ENCODE measurements around the gene NIN. TPM values are rescaled to one million over a fixed set of nuclear protein-coding genes. Genes with fewer than 3 reads are reported as not detected.

Gene NIN
- total RNA-seq, 1 experiment from 2014 or later: 11.0 TPM

- DNase-seq (ENCODE audit: low read depth): no peak
- in situ Hi-C loops (cut with HindIII; ENCODE audit: low pct_unique_long_range_greater_than_20kb, low sequenced_read_pairs): no loop called here
Observed at GRCh38 chr14:50804181-50804721, 26.7 kb downstream of the NIN start.

GRCh38 chr14:50801706-50802105 lies 29.3 kb downstream of the NIN start:
- peak; percentile 31 for DNase-seq (ENCODE audit: low read depth)
- in situ Hi-C loops (cut with HindIII; ENCODE audit: low pct_unique_long_range_greater_than_20kb, low sequenced_read_pairs): no loop called here

- in situ Hi-C loops (cut with HindIII; ENCODE audit: low pct_unique_long_range_greater_than_20kb, low sequenced_read_pairs): no loop called here
- no peak for DNase-seq (ENCODE audit: low read depth)
Observed at GRCh38 chr14:50800032-50800431, 30.9 kb downstream of the NIN start.

GRCh38 chr14:50798048-50798421 lies 32.9 kb downstream of the NIN start:
- DNase-seq (ENCODE audit: low read depth): peak; percentile 10
- in situ Hi-C loops (cut with HindIII; ENCODE audit: low pct_unique_long_range_greater_than_20kb, low sequenced_read_pairs): no loop called here

- DNase-seq (ENCODE audit: low read depth): peak; percentile 53
- in situ Hi-C loops (cut with HindIII; ENCODE audit: low pct_unique_long_range_greater_than_20kb, low sequenced_read_pairs): no loop called here
Observed at GRCh38 chr14:50797250-50798047, 33.5 kb downstream of the NIN start.

GRCh38 chr14:50796390-50796789 lies 34.6 kb downstream of the NIN start:
- in situ Hi-C loops (cut with HindIII; ENCODE audit: low pct_unique_long_range_greater_than_20kb, low sequenced_read_pairs): no loop called here
- DNase-seq (ENCODE audit: low read depth): no peak

DNA sequence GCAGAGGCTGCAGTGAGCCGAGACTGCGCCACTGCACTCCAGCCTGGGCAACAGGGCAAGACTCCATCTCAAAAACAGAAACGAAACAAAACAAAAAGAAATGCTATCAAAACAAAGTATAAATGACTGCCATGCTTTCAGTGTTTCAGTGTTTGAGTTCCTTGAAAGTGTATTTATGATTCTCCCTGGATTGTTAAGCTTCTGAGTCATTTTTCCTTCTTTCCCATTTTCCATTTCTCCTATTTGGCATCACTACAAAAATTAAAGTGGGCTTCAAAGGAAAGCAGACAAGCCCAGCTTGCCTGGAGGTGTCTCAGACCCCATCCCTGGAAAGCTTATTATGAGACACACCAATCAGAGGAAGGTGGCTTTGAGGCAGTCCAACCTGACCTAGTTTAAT lies 35.1 kb downstream of the NIN start:
- DNase-seq (ENCODE audit: low read depth): peak; percentile 30
- in situ Hi-C loops (cut with HindIII; ENCODE audit: low pct_unique_long_range_greater_than_20kb, low sequenced_read_pairs): no loop called here

GRCh38 chr14:50795142-50795541 lies 35.8 kb downstream of the NIN start:
- DNase-seq (ENCODE audit: low read depth): peak; percentile 36
- in situ Hi-C loops (cut with HindIII; ENCODE audit: low pct_unique_long_range_greater_than_20kb, low sequenced_read_pairs): no loop called here

DNA sequence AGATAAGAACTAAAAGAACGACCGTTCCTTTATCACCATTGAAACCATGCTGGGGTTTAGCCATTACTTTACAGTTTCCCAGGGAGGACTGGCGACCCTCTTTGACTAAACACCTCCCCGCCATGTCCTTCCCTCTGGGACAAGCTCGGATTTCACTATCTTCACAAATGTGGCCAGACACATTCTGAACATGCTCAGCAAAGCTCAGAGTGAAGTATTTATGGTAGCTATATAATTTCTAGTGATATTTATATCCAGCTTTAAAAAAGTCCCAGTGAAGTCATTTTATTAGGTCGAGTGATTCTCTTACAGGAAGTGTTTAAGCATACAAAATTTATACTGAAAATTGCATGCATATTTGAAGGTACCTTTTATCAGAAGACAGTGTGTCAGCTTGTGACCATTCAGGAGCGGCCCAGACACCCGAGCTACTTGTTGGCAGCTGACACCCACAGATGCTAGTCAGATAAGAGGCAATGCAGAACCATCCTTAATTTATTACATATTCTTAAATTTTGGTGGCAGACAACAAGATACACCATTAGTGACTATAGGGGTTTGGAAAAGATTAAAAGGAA lies 36.8 kb downstream of the NIN start:
- no peak for DNase-seq (ENCODE audit: low read depth)
- in situ Hi-C loops (cut with HindIII; ENCODE audit: low pct_unique_long_range_greater_than_20kb, low sequenced_read_pairs): no loop called here

DNA sequence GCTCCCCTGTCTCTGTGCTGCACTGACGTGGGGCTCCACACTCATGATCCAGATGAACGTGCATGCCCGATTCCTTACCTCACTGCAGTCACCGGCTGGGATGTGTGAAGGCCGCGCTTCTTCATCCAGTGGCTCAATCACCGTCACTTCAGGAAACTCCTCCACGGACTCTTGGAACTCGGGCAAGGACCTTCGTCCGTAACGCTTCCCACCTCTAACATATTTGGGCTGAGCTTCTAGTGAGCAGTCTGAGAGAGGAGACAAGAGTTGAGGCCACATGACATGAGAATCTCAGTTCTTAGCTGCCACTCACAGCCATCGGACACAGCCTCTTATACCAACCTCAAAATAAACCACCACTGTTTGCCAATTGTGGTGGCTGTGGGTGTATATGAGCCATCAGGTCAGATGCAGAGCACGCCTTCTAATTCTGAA lies 38.3 kb downstream of the NIN start:
- no peak for DNase-seq (ENCODE audit: low read depth)
- in situ Hi-C loops (cut with HindIII; ENCODE audit: low pct_unique_long_range_greater_than_20kb, low sequenced_read_pairs): no loop called here

DNA sequence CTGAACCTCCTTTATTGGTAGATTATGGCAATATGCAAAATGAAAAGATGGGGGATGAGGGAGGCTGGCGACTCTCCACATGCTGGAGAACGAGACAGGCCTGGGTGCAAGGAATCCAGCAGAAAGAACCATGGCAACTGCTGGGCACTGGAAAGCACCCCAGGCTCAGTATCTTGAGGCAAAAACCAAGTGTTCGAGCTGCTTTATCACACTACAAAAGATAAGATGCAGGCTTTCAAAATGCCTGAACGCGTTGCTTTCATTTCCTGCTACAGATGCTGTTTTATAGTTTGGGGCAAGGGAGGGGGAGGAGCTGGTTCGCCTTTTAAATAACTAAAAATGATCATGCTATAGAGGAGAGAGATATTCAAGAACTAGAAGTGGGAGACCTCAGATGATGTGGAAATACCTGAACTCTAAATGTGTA lies 38.9 kb downstream of the NIN start:
- DNase-seq (ENCODE audit: low read depth): no peak
- in situ Hi-C loops (cut with HindIII; ENCODE audit: low pct_unique_long_range_greater_than_20kb, low sequenced_read_pairs): no loop called here

DNA sequence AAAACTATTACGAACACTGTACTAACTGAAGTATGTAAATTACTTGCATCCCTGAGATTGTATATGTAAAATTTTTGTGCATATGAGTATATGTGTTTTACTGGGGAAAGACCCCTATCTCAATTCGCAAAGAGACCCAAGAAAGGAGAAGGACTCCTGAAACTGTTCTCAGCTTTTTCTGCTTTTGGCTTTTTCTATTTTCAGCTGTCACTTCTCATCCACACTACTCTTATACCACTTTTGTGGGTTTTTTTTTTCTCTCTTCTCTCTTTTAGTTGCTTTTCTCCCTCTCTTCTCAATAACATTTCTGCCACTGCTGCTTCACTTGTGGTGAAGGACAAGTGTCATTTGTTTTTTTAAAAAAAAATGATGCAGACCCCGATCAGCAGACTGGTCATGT lies 39.8 kb downstream of the NIN start:
- no peak for DNase-seq (ENCODE audit: low read depth)
- in situ Hi-C loops (cut with HindIII; ENCODE audit: low pct_unique_long_range_greater_than_20kb, low sequenced_read_pairs): no loop called here

- in situ Hi-C loops (cut with HindIII; ENCODE audit: low pct_unique_long_range_greater_than_20kb, low sequenced_read_pairs): no loop called here
- no peak for DNase-seq (ENCODE audit: low read depth)
Observed at GRCh38 chr14:50790589-50790988, 40.4 kb downstream of the NIN start.

- in situ Hi-C loops (cut with HindIII; ENCODE audit: low pct_unique_long_range_greater_than_20kb, low sequenced_read_pairs): no loop called here
Observed at GRCh38 chr14:50786751-50787464, 44.1 kb downstream of the NIN start.

DNA sequence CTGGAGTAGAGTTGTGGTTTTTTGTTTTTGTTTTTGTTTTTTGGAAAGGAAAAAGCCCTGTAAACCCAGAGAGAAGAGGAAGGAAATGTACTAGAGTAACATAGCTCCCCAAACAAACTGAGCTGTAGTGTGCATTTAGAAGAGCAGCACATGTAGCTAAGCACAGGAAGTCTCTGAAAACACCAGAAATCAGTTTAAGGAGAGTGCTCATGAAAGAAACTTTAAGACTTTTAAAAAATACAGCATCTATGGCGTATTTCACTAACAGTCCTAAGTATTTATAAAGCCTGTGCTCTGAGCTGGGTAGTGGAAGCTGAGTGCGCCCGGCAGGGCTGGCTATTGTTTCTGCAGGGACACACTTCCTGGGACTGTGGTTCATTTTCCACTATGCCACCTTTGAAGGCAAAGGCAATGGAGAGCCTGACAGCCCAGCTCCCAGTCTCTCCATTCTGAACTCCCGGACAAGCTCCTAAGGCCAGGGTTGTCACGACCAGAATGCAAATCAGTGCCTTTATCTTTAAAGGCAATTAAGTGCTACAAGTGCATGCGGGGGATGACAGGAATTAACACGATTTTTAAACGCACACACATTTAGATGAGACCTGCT lies 45.4 kb downstream of the NIN start:
- no peak for DNase-seq (ENCODE audit: low read depth)
- in situ Hi-C loops (cut with HindIII; ENCODE audit: low pct_unique_long_range_greater_than_20kb, low sequenced_read_pairs): no loop called here

More at GRCh38 chr14:50786751-50787464, 44.1 kb downstream of the NIN start:
- no peak for DNase-seq (ENCODE audit: low read depth)

GRCh38 chr14:50784683-50785456 lies 46.1 kb downstream of the NIN start:
- no peak for DNase-seq (ENCODE audit: low read depth)
- in situ Hi-C loops (cut with HindIII; ENCODE audit: low pct_unique_long_range_greater_than_20kb, low sequenced_read_pairs): no loop called here

- in situ Hi-C loops (cut with HindIII; ENCODE audit: low pct_unique_long_range_greater_than_20kb, low sequenced_read_pairs): no loop called here
Observed at GRCh38 chr14:50783563-50783962, 47.4 kb downstream of the NIN start.

GRCh38 chr14:50780393-50780792 lies 50.6 kb downstream of the NIN start:
- in situ Hi-C loops (cut with HindIII; ENCODE audit: low pct_unique_long_range_greater_than_20kb, low sequenced_read_pairs): no loop called here
- DNase-seq (ENCODE audit: low read depth): no peak

More at GRCh38 chr14:50783563-50783962, 47.4 kb downstream of the NIN start:
- no peak for DNase-seq (ENCODE audit: low read depth)

Data from Caki2 (cell line).